HEK293T (cell line): ENCODE measurements around the gene ACTR1B.
"Not testable (repeated sequence)": the region's sequence is repeated elsewhere in the genome, so short reads cannot be mapped to it uniquely, and the experiment has no call there.

Experiments used
- CTCF ChIA-PET: fragments of 350-600 bp; formaldehyde crosslinking; extraction: SDS; loops from one replicate; lab custom pipeline; 2021; ENCODE audit warnings: antibody characterized with exemption, inconsistent platforms; lab: Yijun Ruan, JAX
- POLR2A ChIA-PET: fragments of 350-600 bp; formaldehyde crosslinking; extraction: SDS; loops from one replicate; lab custom pipeline; 2020; ENCODE audit warnings: antibody characterized with exemption, inconsistent platforms; lab: Yijun Ruan, JAX
- DNase-seq: peaks from one replicate; pipeline ENCODE4 v3.0.0; 2012; ENCODE audit warnings: mixed read lengths; ENCODE audit errors: extremely low spot score
- ARNT ChIP-seq: fragments of 450-650 bp; IDR thresholded peaks from 2 replicates; pipeline ENCODE4 v1.6.1; 2017; ENCODE audit warnings: mild to moderate bottlenecking
- BHLHE40 ChIP-seq: fragments of 450-650 bp; IDR thresholded peaks from 2 replicates; pipeline ENCODE4 v1.6.1; 2016; ENCODE audit warnings: mild to moderate bottlenecking, moderate library complexity, borderline replicate concordance
- CTBP1 ChIP-seq: fragments of 450-650 bp; IDR thresholded peaks from 2 replicates; pipeline ENCODE4 v1.6.1; 2016; ENCODE audit warnings: borderline replicate concordance
- ELF4 ChIP-seq: fragments of 450-650 bp; IDR thresholded peaks from 2 replicates; pipeline ENCODE4 v1.6.1; 2017; ENCODE audit warnings: antibody characterized with exemption
- FOXA1 ChIP-seq: fragments of 450-650 bp; IDR thresholded peaks from 2 replicates; pipeline ENCODE4 v1.6.1; 2016; ENCODE audit warnings: mild to moderate bottlenecking
- FOXK2 ChIP-seq: fragments of 450-650 bp; IDR thresholded peaks from 2 replicates; pipeline ENCODE4 v1.6.1; 2016; ENCODE audit warnings: mild to moderate bottlenecking
- FOXM1 ChIP-seq: fragments of 450-650 bp; IDR thresholded peaks from 2 replicates; pipeline ENCODE4 v1.6.1; 2017; ENCODE audit warnings: mild to moderate bottlenecking, borderline replicate concordance
- HDGF ChIP-seq: fragments of 450-650 bp; IDR thresholded peaks from 2 replicates; pipeline ENCODE4 v1.6.1; 2017; ENCODE audit warnings: antibody characterized with exemption, borderline replicate concordance
- L3MBTL2 ChIP-seq: fragments of 450-650 bp; conservative IDR thresholded peaks from 2 replicates; pipeline ENCODE4 v1.6.1; 2016; ENCODE audit warnings: mild to moderate bottlenecking
- LEF1 ChIP-seq: fragments of 450-650 bp; IDR thresholded peaks from 2 replicates; pipeline ENCODE4 v1.6.1; 2017; ENCODE audit warnings: mild to moderate bottlenecking, borderline replicate concordance
- NFRKB ChIP-seq: fragments of 450-650 bp; IDR thresholded peaks from 2 replicates; pipeline ENCODE4 v1.6.1; 2016; ENCODE audit warnings: mild to moderate bottlenecking, moderate library complexity
- PKNOX1 ChIP-seq: fragments of 450-650 bp; IDR thresholded peaks from 2 replicates; pipeline ENCODE4 v1.6.1; 2016
- SP1 ChIP-seq: fragments of 450-650 bp; IDR thresholded peaks from 2 replicates; pipeline ENCODE4 v1.6.1; 2017
- SUZ12 ChIP-seq: fragments of 450-650 bp; IDR thresholded peaks from 2 replicates; pipeline ENCODE4 v1.6.1; 2016; ENCODE audit warnings: mild to moderate bottlenecking
- TARDBP ChIP-seq: fragments of 450-650 bp; IDR thresholded peaks from 2 replicates; pipeline ENCODE4 v1.6.1; 2016
- ZNF384 ChIP-seq: fragments of 450-650 bp; IDR thresholded peaks from 2 replicates; pipeline ENCODE4 v1.6.1; 2016

The ACTR1B gene

GRCh38 chr2:97663962-97664635 lies at the start of gene ACTR1B:
ACTR1B (minus strand) TSS chr2:97664044; CDS start chr2:97663890, 154 bp downstream.
- ChIA-PET POLR2A (interaction anchor here (0.5 to 5.2 kb wide), 14 partner anchors 9 to 78 kb away, joined by 3 to 164 read pairs (median 10); partner anchors contain the start of genes ANKRD36B and COX5B), CTCF (interaction anchor here (0.8 to 1.9 kb wide), 7 partner anchors 11 to 77 kb away, joined by 3 to 11 read pairs (median 5); partner anchors contain the start of gene COX5B)
- peak; percentile 44; the same call in 1 of the 2 replicates for TF ChIP-seq ELF4
- TF ChIP-seq L3MBTL2, result peak; percentile 82
- TF ChIP-seq ARNT, result no peak
- no peak for TF ChIP-seq FOXK2
- TF ChIP-seq PKNOX1, result peak; percentile 98
- no peak for TF ChIP-seq BHLHE40
- no peak for TF ChIP-seq ZNF384
- no peak for TF ChIP-seq LEF1
- TF ChIP-seq SUZ12, result no peak
- peak; percentile 96 for DNase-seq

DNA sequence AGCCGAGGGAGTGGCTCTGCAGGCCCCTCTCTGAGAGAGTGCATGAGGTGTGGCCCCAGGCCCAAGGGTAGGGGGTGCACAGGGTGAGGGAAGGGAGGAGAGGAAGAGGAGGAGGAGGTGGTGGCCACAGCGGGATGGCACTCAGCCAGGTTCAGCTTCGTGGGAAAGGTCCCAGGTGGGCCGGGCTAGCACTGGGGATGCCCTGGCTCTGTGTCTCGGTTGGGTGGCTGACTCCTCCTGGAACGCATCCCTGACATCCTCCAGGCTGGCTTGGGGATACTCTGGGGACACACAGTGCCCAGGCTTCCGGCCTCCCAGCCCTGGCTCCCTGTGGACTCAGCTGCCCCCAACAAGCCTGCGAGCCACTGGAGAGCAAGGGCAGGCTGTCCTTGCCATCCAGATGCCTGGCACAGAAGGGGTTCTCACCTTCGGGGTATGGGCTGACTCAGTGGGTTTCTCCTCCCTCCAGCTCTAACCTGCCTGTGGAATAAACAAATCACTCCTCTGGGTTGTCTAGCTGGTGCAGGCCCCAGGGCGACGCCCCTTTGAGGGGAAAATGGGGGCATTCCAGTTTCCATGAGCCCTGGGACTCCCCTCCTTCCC lies 49.0 kb upstream of the ACTR1B start:
- CTCF ChIA-PET, result interaction anchor here (1.1 kb wide), 1 partner anchor 169 kb away, joined by 3 read pairs; no protein-coding TSS in a partner anchor
- no peak for DNase-seq
- POLR2A ChIA-PET, result no interaction called here
- TF ChIP-seq TARDBP, result no peak
- TF ChIP-seq ELF4, result no peak
- TF ChIP-seq ARNT, result no peak
- no peak for TF ChIP-seq ZNF384
- no peak for TF ChIP-seq FOXA1
- no peak for TF ChIP-seq FOXM1
- TF ChIP-seq CTBP1, result no peak
- TF ChIP-seq LEF1, result no peak
- no peak for TF ChIP-seq PKNOX1
- TF ChIP-seq BHLHE40, result no peak
- no peak for TF ChIP-seq SP1
- no peak for TF ChIP-seq SUZ12
- no peak for TF ChIP-seq HDGF
- no peak for TF ChIP-seq FOXK2
- no peak for TF ChIP-seq L3MBTL2

GRCh38 chr2:97712175-97712574 lies 48.3 kb upstream of the ACTR1B start:
- DNase-seq, POLR2A ChIA-PET: not testable (repeated sequence)
- CTCF ChIA-PET, result interaction anchor here (1.1 kb wide), 1 partner anchor 170 kb away, joined by 3 read pairs; no protein-coding TSS in a partner anchor

- ChIA-PET POLR2A (no interaction called here), CTCF (no interaction called here)
Observed at GRCh38 chr2:97711394-97711711, 47.5 kb upstream of the ACTR1B start.

GRCh38 chr2:97708608-97709007 lies 44.8 kb upstream of the ACTR1B start:
- CTCF ChIA-PET, result interaction anchor here (1.4 to 3.6 kb wide), 2 partner anchors 9 to 10 kb away, joined by 3 to 36 read pairs; no protein-coding TSS in a partner anchor
- POLR2A ChIA-PET, result interaction anchor here (1.5 kb wide), 1 partner anchor 118 kb away, joined by 5 read pairs; no protein-coding TSS in a partner anchor
- no peak for TF ChIP-seq FOXK2
- no peak for TF ChIP-seq NFRKB
- TF ChIP-seq FOXA1, result no peak
- no peak for TF ChIP-seq TARDBP
- no peak for TF ChIP-seq ARNT
- no peak for TF ChIP-seq HDGF
- no peak for TF ChIP-seq PKNOX1
- no peak for TF ChIP-seq SUZ12
- no peak for TF ChIP-seq ELF4
- TF ChIP-seq BHLHE40, result no peak
- no peak for TF ChIP-seq L3MBTL2
- TF ChIP-seq FOXM1, result no peak
- TF ChIP-seq SP1, result no peak
- no peak for TF ChIP-seq LEF1
- TF ChIP-seq CTBP1, result no peak
- no peak for TF ChIP-seq ZNF384
- no peak for DNase-seq

More at GRCh38 chr2:97711394-97711711, 47.5 kb upstream of the ACTR1B start:
- DNase-seq, result no peak
- TF ChIP-seq FOXK2 (no peak), ELF4 (no peak), ZNF384 (no peak), PKNOX1 (no peak), HDGF (no peak), L3MBTL2 (no peak), ARNT (no peak), FOXM1 (no peak), BHLHE40 (no peak), FOXA1 (no peak), CTBP1 (no peak), LEF1 (no peak), SP1 (no peak), NFRKB (no peak), TARDBP (no peak), SUZ12 (no peak)
